GM19328 (cell line): Measurements from ENCODE around the gene CABP1.

Experiments
- ATAC-seq: cut with Tn5 transposase; IDR thresholded peaks from one replicate; pipeline ENCODE4 v1.9.1; 2021; ENCODE audit warnings: mild to moderate bottlenecking, moderate library complexity; ENCODE audit not compliant: unreplicated experiment

The CABP1 gene

DNA sequence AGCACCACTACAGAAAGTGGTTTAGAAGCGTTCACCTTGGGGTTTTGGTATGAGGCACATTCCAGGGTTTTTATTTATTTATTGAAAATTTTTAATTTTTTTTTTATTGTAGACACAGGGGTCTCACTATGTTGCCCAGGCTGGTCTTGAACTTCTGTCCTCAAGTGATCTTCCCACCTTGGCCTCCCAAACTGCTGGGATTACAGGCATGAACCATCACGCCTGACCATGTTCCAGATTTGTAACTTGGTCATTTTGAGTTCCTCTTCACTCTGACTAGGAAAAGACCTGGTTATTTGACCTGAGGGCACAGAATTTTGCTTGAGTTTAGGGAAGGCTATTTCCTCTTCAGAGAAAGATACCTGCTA is 49.6 kb downstream of the CABP1 start:
- ATAC-seq, result no peak

DNA sequence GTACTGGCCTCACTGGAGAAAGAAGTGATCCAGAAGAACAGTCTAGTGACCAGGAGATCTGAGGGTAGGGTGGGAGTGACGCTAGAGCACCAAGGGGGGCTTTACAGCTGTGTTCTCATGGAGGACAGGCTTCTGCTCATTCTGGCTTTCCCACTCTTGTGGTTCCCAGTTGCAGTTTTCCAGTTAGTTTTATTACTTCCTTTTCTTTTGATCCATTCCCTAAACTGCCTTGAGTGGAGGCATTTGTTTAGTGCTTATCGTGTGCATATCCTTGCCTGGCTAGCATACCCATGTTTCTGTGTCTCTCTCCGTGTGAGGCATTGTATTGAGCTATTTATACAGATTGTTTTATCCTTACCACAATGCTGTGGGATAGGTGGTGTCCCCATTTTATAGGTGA is 50.6 kb downstream of the CABP1 start:
- no peak for ATAC-seq

DNA sequence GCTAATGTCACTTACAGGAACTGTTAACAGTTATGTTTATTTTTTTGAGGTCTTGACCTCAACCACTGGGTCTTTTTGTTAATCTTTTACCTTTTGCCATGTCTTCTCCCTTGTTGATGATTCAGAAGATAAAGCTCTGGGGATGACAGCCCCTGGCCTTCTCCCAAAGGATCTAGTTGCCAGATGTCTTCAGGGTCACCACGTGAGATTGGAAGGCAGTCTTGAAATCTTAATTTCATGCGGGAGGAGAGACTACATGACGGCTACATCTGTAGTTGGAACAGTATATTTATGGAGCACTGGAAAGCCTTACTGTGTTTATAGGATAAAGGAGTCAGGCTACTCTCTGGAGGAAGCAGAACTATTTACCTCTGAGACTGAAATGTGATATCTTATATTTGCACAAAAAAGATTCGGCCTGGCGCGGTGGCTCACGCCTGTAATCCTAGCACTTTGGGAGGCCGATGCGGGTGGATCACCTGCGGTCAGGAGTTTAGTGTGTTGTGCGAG is 52.2 kb downstream of the CABP1 start:
- ATAC-seq, result no peak

DNA sequence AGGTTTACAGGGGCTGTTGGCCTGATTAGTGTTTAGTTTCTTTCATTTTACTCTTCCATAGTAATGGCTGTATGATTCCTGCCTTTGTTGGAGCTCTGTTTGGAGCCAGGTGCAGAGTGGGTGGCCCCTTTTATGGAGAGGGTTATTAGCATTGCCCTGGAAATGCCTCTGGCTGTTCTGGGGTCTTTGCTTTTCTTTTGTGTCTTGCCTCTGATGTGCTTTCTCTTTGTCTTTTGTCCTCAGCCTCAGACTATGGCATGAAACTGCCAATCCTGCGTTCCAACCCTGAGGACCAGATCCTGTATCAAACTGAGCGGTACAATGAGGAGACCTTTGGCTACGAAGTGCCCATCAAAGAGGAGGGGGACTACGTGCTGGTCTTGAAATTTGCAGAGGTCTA is 53.4 kb downstream of the CABP1 start:
- ATAC-seq, result no peak

DNA sequence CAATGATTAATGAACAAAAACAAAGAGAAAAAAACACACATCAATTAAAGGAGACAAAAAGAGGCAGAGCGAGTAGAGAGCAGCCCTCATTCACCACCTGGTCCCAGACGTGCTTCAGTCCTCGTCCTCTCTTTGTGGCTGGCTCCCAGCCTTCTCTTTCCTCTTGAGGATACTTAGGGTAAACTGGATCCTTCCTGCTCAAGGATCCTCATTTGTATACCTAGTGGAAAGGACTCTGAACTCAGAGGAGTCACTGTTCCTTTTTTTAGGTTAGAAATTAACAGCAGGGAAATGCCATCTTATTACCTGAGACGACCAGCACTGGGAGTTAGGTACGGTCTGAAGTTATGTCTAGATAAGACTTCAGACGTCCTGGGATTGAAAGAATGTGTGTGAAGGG is 56.2 kb downstream of the CABP1 start:
- ATAC-seq, result no peak

DNA sequence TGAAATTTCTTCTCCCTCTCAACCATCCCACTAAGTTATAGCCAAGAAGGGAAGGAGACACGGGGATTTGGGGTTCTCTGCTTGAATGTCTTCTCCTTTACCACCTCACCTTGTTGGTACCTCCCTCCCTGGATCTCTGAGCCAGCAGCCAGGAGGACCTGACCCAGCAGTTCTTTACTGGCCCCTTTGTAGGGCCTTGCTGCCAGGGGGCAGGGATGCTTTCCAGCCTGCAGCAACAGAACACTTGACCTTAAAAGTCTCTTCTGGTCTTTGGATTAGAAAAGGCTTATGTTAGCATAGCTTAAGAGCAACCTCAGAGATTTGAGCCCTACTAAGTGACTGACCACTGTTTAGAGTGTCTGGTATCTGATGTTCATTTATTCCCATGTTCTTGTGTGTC is 56.9 kb downstream of the CABP1 start:
- ATAC-seq, result no peak

DNA sequence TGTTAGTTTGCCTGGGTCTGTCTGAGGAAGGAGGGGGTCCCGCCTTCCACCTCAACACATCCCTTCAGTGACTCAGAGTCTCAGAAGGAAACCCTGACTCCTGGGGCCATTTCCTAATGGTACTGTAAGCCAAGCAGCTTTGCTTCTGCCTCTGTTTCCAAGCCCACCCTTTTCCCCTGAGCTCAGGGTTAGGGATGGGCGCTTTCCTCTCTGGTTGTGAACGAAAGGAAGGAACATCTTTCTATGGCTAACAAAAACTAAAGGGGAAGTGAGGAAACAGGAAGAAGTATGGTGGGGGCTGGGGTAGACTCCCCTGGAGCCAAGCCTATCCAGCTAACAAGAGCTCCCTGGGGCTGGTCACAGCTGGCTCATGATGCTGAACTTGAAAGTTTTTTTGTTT is 58.2 kb downstream of the CABP1 start:
- ATAC-seq, result no peak

DNA sequence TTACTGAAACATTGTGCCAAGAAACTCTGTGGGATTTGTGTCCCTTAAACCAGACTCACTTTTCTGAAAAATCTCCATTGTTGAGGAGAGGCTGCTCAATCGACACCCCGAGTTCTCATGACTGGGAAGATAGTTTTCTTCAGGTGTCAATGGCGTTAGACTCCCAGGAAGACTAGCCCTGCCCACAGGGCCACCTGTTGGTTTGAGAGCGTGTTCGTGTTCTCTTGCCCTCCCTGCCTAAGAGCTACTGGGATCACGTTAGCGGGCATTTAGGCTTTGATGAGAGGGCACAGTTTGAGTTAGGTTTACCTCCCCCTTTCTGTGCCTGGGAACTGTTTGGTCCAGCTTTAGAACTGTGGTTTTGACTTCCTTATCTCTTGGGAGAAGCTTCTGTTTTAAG is 59.1 kb downstream of the CABP1 start:
- no peak for ATAC-seq

DNA sequence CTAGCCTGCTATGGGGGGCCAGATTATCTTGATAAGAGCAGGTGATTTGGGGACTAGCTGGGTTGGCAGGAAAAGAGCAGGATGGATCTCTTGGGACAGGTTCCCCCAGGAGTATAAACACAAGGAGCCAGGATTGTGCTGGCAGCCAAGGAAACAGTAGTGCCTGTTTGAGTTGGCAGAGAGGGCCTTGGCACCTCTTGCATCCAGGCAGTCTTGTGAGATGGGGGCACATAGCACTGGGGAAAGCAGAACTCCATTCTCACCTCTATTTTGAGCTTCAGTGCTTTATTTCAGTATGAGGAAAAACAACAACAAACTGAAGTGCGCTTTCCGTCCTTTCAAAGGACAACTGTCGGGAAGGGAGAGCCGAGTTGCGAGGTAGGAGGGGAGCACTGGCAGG is 60.5 kb downstream of the CABP1 start:
- ATAC-seq, result no peak

DNA sequence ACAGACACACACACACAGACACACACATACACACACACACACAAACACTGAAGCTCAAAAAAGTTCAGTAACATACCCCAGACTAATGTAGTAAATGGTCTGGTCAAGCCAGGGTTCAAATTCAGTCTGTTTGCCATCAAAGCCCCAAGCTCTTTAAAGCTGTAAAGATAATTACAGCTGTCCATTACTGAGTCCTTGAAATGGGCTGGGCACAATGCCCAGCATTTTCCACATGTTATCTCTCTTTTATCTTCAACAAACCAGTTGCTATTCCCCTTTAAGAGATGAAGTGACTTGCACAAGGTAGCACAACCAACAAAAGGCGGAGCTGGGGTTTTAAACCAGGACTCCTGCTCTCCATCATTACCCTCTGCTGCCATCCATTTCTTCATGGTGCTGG is 62.2 kb downstream of the CABP1 start:
- no peak for ATAC-seq

DNA sequence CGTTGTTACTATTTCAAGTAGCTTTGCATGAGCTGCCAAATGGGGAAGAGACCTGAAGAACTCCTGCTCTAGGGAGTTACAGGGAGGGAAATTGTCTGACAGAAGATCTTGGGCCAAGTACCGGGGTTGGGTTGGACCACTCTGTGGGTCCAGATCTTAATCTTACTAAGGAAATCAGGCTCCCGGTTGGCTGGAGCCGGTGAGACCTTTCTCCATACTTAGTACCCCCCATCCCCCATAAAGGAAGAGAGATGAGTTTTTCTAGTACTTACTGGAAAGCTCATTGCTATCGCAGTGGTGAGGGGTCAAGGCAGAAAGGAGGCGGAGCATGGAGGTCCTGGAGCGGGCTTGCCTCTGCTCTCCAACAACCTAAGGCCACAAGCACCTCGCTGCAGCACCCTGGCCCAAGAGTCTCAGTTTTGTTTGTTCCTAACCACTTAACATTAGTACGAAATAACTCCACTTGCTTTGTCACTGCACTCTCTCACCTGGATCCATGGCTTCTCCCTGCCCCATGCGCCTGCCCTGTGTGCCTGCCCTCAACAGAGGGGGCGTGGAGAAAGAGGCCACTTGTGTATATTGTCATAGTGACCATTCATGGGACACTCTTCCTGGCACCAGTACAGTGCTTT is 63.0 kb downstream of the CABP1 start:
- no peak for ATAC-seq

DNA sequence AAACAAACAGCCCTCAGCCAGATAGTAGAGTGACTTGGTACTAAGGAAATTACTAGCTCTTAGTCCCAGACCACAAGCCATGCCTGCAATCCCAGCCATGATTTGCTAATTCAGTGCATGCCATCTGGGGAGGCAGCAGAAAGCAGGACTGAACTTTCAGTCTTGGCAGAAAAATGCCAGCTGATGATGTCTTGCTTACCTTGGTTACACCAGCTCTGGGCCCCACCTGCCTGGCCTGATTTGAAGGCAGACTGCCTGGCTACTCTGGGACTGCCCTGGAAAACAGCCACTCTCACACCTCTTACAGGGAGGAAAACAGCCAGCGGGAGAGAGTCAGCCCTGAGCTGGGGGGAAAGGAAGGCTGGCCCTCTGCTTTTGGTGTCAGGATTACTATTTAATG is 65.2 kb downstream of the CABP1 start:
- no peak for ATAC-seq

DNA sequence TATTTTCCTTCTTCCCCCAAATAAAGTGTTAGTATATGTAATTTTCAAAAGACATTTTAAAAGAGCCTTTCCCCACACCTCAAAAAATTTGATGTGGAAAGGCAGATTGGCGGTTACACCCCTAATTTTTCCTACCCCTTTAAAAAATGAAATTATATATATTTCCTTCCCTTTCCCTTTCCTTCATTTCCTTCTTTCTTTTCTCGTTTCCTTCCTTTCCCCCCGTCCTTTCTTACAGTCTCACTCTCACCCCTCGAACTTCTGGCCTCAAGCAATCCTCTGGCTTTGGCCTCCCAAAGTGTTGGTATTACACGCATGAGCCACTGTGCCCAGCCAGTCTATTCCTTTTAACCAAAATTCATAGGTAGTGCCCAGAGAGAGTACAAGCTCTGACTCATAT is 65.6 kb downstream of the CABP1 start:
- ATAC-seq, result no peak

DNA sequence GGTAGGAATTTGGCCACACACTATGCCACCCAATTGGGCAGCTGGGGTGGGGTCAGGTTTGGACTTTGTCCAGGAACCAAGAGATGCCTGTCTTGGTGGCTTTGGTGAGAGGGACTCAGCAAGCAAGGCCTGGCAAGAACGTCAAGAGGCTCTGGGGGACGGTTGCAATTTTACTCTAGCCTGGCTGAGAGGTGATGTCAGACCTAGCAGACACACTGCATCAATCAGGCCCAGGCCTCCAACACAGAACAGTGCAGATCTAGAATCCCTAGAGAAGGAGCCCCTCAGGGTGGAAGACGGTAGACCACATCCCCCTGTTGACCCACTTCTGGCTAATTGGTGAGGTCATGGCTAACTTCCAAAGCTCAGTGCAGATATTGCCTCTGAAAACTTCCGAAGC is 68.2 kb downstream of the CABP1 start:
- ATAC-seq, result no peak

DNA sequence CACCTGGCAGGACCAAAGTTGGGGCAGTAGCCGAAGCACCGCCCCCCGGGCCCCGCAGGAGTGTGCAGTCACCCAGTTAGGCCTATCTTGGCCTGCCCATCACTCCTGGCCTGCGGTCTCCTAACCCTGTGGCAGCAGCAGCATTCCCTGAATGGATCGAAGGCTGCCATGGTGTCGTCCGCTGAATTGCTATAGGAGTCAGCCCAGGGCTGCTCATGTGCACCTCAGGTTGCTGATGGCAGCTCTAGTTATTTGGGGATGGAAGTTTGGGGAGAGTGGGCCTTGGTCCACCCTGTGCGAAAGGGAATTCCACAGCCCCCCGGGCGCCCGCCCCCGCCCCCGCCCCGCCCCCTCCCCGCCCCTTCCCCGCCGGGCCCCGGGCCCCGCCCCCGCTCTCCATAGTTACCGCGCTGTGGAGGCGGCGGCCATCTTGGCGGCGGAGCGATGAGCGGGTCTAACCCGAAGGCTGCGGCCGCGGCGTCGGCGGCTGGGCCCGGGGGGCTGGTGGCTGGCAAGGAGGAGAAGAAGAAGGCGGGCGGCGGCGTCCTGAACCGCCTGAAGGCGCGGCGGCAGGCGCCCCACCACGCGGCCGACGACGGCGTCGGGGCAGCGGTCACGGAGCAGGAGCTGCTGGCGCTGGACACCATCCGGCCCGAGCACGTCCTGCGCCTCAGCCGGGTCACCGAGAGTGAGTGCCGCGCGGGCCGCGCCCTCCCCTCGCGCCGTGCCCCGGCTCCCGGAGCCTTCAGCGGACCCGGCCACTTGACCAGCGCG is 69.8 kb downstream of the CABP1 start, which contains the start of gene UNC119B:
UNC119B (plus strand) TSS at position 428 of the 774 bp plus-strand sequence; CDS start at position 445, 17 bp downstream.
- ATAC-seq, result no peak

DNA sequence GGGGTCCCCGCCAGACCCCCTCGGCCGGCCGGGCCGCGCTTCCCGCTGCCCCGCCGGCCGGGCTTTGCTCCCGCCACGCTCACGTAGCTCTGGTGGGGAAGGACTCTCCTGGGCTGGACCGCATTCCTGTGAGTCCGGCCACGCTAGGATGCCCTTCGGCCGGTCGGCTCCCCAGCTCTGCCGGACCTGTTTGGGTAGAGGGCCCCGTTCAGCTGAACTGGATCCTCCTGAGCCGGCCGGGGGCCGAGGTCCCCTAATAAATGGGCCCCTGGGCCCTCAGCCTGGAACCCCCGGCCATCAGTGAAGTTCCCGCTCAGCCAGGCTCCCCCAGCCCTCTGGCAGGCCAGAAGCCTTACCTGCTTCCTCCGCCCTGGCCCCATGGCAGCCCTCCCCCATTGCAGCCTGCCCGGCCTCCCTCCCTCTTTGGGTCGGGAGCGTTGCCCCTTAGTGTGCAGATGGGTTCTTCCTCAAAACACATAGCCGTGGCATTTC is 70.4 kb downstream of the CABP1 start:
- no peak for ATAC-seq

DNA sequence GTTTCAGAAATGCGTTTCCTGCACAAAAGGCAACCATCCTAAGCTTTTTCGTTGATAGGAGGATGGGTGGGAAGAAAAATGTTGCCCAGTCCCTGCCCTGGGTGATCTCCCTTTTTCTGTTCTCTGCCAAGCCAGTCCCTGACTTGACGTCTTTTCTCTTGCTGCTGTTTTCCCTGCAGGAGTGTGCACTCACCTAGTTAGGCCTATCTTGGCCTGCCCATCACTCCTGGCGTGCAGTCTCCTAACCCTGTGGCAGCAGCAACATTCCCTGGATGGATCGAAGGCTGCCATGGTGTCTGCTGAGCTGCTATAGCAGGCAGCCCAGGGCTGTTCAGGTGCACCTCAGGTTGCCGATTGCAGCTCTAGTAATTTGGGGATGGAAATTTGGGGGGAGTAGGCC is 71.0 kb downstream of the CABP1 start:
- no peak for ATAC-seq

DNA sequence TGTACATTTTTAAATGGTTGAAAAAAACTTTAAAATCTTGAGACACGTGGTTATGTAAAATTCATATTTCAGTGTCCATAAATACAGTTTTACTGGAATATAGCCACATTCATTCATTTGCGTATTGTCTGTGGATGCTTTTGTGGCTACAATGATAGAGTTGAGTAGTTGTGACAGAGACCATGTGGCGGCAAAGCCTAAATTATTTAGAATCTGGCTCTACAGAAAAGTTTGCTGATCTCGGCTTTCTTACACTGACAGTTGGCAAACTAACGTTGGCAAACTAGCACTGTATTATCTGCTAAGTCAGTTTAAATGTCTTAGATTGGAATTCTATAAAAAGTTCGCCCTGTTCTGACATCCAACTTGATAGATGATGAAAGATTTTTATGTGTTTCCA is 72.2 kb downstream of the CABP1 start:
- no peak for ATAC-seq

DNA sequence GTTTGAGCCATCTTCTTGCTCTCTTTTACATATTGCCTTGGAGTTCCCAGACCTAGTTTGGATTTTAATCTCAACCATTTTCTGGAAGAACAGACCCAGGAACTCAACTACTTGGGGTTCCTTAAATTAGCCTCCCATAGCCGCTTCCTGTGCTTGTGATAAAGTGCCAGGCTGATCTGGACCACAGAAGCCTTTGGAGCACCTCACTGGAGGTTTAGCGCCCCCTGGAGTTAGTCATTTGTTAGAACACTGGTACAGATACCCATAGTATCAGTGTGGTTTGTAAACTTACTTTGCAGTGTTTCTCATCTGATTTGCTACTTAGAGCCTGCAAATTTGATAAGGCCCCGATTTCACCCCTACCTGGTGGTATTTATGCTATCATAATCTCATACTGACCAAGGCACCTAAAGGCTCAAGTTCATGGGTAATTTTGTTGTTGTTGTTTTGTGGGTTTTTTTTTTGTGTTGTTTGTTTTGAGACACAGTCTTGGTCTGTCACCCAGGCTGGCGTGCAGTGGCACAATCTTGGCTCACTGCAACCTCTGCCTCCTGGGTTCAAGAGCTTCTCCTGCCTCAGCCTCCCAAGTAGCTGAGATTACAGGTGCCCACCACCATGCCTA is 73.5 kb downstream of the CABP1 start:
- no peak for ATAC-seq
